ENCODE measurements around the gene LZTS2. TPM values are rescaled to one million over a fixed set of nuclear protein-coding genes. Genes with fewer than 3 reads are reported as not detected.

The LZTS2 gene
- total RNA-seq, 1 donor from 2014 or later, result 52.2 TPM

DNA sequence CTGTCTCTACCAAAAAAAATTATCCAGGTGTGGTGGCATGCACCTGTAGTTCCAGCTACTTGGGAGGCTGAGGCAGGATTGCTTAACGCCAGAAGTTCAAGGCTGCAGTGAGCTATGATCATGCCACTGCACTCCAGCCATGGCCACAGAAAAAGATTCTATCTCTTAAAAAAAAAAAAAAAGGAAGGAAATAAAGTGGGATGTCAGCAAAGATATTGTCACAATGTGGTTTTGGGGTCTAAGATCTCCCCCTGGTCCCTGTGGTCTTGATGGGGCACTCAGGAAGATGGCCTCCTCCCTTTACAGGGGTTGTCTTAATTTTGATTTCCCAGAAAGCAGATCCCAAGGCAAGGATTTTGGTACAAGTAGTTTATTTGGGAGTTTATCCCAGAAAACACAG, 54.7 kb downstream of the LZTS2 start:
- Mint-ChIP-seq H3K9me3 (ENCODE audit: unreplicated experiment) (no peaks in the 10 kb centered on the region), H3K27me3 (ENCODE audit: unreplicated experiment) (peaks cover 11% of the 10 kb centered on the region), H3K36me3 (ENCODE audit: low read depth, unreplicated experiment) (no peaks in the 10 kb centered on the region), H3K4me1 (ENCODE audit: unreplicated experiment) (peaks cover 4% of the 10 kb centered on the region), H3K27ac (ENCODE audit: unreplicated experiment) (no peak overlapping the region), H3K4me3 (ENCODE audit: unreplicated experiment) (no peak overlapping the region)
- TF ChIP-seq, protein P1, sequence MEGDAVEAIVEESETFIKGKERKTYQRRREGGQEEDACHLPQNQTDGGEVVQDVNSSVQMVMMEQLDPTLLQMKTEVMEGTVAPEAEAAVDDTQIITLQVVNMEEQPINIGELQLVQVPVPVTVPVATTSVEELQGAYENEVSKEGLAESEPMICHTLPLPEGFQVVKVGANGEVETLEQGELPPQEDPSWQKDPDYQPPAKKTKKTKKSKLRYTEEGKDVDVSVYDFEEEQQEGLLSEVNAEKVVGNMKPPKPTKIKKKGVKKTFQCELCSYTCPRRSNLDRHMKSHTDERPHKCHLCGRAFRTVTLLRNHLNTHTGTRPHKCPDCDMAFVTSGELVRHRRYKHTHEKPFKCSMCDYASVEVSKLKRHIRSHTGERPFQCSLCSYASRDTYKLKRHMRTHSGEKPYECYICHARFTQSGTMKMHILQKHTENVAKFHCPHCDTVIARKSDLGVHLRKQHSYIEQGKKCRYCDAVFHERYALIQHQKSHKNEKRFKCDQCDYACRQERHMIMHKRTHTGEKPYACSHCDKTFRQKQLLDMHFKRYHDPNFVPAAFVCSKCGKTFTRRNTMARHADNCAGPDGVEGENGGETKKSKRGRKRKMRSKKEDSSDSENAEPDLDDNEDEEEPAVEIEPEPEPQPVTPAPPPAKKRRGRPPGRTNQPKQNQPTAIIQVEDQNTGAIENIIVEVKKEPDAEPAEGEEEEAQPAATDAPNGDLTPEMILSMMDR (IDR thresholded peaks at IDR 0.05; ENCODE audit: unreplicated experiment), result no peak
- DNase-seq (ENCODE audit: low spot score), result no peak

DNA sequence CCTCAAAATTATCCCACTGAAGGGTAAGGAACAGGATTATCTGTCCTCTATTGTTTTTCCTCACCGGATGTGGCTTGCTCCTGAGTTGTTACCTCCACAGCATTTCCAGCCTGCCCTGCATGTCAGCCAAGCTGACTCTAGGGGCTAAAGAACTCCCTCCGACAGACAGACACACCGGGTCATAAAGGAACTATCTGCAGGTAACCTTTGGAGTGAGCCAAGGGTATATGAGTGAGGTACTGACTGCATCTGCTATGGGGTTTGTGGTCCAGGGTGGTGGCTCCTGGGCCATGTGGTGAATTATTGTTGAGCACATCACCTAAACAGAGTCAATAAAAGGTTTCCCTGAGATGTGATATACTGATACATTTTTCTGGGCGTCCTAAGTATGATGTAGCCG, 55.3 kb downstream of the LZTS2 start:
- no peaks in the 10 kb centered on the region for H3K9me3 Mint-ChIP-seq (ENCODE audit: unreplicated experiment)
- no peak overlapping the region for H3K4me3 Mint-ChIP-seq (ENCODE audit: unreplicated experiment)
- H3K27me3 Mint-ChIP-seq (ENCODE audit: unreplicated experiment), result peaks cover 6% of the 10 kb centered on the region
- TF ChIP-seq, protein P1 (IDR thresholded peaks at IDR 0.05; ENCODE audit: unreplicated experiment), result no peak
- no peak overlapping the region for H3K27ac Mint-ChIP-seq (ENCODE audit: unreplicated experiment)
- peaks cover 6% of the 10 kb centered on the region for H3K4me1 Mint-ChIP-seq (ENCODE audit: unreplicated experiment)
- H3K36me3 Mint-ChIP-seq (ENCODE audit: low read depth, unreplicated experiment), result no peaks in the 10 kb centered on the region
- no peak for DNase-seq (ENCODE audit: low spot score)

DNA sequence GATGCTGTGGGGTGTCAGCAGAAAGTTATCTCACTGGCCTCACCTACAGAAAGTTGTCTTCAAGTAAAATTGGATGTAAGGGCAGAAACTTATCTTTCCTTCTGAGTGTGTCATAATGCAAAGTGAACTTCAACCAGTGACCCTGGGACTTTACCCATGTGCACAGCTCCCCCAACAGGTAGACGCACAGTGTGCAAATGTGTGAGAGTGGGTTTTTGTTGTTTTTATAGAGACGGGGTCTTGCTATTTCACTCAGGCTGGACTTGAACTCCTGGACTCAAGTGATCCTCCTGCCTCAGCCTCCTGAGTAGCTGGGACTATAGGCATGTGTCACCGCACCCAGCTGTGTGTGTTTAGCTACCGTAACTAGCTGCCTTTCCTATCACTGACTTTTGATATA, 55.8 kb downstream of the LZTS2 start:
- H3K4me1 Mint-ChIP-seq (ENCODE audit: unreplicated experiment), result peaks cover 9% of the 10 kb centered on the region
- H3K36me3 Mint-ChIP-seq (ENCODE audit: low read depth, unreplicated experiment), result no peaks in the 10 kb centered on the region
- no peak for DNase-seq (ENCODE audit: low spot score)
- no peak overlapping the region for H3K27ac Mint-ChIP-seq (ENCODE audit: unreplicated experiment)
- H3K9me3 Mint-ChIP-seq (ENCODE audit: unreplicated experiment), result no peaks in the 10 kb centered on the region
- H3K27me3 Mint-ChIP-seq (ENCODE audit: unreplicated experiment), result peaks cover 6% of the 10 kb centered on the region
- H3K4me3 Mint-ChIP-seq (ENCODE audit: unreplicated experiment), result no peak overlapping the region
- TF ChIP-seq, protein P1 (IDR thresholded peaks at IDR 0.05; ENCODE audit: unreplicated experiment), result no peak

DNA sequence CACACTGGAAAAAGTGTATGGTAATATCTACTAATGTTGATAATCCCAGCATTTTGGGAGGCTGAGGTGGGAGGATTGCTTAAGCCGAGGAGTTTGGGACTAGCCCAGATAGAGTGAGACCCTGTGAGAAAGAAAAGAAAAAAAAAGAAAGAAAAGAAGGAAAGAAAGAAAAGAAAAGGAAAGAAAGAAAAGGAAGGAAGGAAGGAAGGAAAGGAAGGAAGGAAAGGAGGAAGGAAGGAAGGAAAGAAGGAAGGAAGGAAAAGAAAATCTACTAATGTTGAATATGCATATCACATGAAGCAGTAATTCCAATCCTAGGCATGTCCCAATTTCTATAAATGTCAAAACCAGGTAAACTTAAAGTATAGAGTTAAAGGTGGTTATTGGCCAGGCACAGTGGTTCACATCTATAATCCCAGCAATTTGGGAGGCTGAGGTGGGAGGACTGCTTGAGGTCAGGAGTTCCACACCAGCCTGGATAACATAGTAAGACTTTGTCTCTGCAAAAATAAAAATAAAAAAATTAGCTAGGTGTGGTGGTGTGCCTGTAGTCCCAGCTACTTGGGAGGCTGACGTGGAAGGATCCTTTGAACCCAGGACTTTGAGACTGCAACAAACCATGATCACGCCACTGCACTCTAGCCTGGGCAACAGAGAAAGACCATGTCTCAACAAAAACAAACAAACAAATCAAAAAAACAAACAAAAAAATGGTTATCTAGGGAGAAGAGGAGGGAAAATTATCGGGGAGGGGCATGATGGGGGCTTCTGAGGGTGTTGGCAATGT, 57.0 kb downstream of the LZTS2 start:
- Mint-ChIP-seq H3K9me3 (ENCODE audit: unreplicated experiment) (no peaks in the 10 kb centered on the region), H3K27me3 (ENCODE audit: unreplicated experiment) (no peaks in the 10 kb centered on the region), H3K4me3 (ENCODE audit: unreplicated experiment) (no peak overlapping the region), H3K4me1 (ENCODE audit: unreplicated experiment) (peaks cover 10% of the 10 kb centered on the region), H3K27ac (ENCODE audit: unreplicated experiment) (no peak overlapping the region), H3K36me3 (ENCODE audit: low read depth, unreplicated experiment) (no peaks in the 10 kb centered on the region)
- TF ChIP-seq, protein P1 (IDR thresholded peaks at IDR 0.05; ENCODE audit: unreplicated experiment), result no peak
- DNase-seq (ENCODE audit: low spot score), result no peak

Small RNA genes lying within 50 kb of the gene (microRNA-seq; reads per million reads assigned to microRNA genes)
- not detected for gene MIR608 (ENCODE audit: unreplicated experiment)

Other genes starting within 250 kb of the LZTS2 start
- gene SLF2, start 86.8 kb upstream of the LZTS2 start, total RNA-seq (ENCODE audit: unreplicated experiment), result 31.2 TPM
- gene SEMA4G, start 30.3 kb upstream of the LZTS2 start, total RNA-seq (ENCODE audit: unreplicated experiment), result 8.0 TPM
- gene MRPL43, start 12.3 kb upstream of the LZTS2 start, total RNA-seq (ENCODE audit: unreplicated experiment), result 51.8 TPM
- gene TWNK, start 12.3 kb upstream of the LZTS2 start, total RNA-seq (ENCODE audit: unreplicated experiment), result 10.5 TPM
- gene PDZD7, start 31.3 kb downstream of the LZTS2 start, total RNA-seq (ENCODE audit: unreplicated experiment), result 0.54 TPM
- gene SFXN3, start 31.4 kb downstream of the LZTS2 start, total RNA-seq (ENCODE audit: unreplicated experiment), result 27.1 TPM
- gene KAZALD1, start 62.2 kb downstream of the LZTS2 start, total RNA-seq (ENCODE audit: unreplicated experiment), result 10.6 TPM
- 31.0 TPM for gene TLX1, start 131.5 kb downstream of the LZTS2 start, total RNA-seq (ENCODE audit: unreplicated experiment)
- not detected for gene LBX1, start 229.7 kb downstream of the LZTS2 start, total RNA-seq (ENCODE audit: unreplicated experiment)